ENCODE results near the gene ADGRE3. TPM values are rescaled to one million over a fixed set of nuclear protein-coding genes. Genes with fewer than 3 reads are reported as not detected.

ADGRE3 gene
- total and polyA plus RNA-seq, 2 of the 8 experiments (the other 6 are each of a cell fraction or from before 2014, with no cell fraction given), result not detected

- no peak overlapping the region for H3K4me3 ChIP-seq (ENCODE audit: extremely low read depth in 1 of 4, insufficient read depth in 2 of 4, low read depth in 3 of 4, low read length in 4 of 4)
- H4K8ac ChIP-seq (ENCODE audit: extremely low read depth, insufficient read depth, low read length), result no peak overlapping the region
- no peak overlapping the region for H2AFZ ChIP-seq (ENCODE audit: low read length)
- no peak overlapping the region for H3K18ac ChIP-seq (ENCODE audit: extremely low read depth, low read length)
- no peak overlapping the region for H2BK20ac ChIP-seq (ENCODE audit: low read length)
- no peak overlapping the region for H3K23ac ChIP-seq (ENCODE audit: insufficient read length)
- FAIRE-seq (no peak), DNase-seq (ENCODE audit: low read depth in 1 of 2, low spot score in 2 of 2) (no peak)
- no peak overlapping the region for H3K9ac ChIP-seq (replicated peaks in 1 of 4; ENCODE audit: extremely low read depth in 1 of 4, low read depth in 3 of 4, low read length in 3 of 4)
- no peak overlapping the region for H2BK120ac ChIP-seq (replicated peaks; ENCODE audit: low read depth, low read length)
- H3K23me2 ChIP-seq (ENCODE audit: low read depth, low read length), result no peaks in the 10 kb centered on the region
- 84% methylated on average over 6 of the region's 6 CpGs; no CpG with 5 or more reads in 1 of the 2 experiments for WGBS, 2 experiments (ENCODE audit: extremely low coverage in 1 of 2, insufficient coverage in 1 of 2, insufficient read length in 1 of 2, insufficient replicate concordance in 2 of 2, low coverage in 1 of 2, low lambda C conversion rate in 2 of 2, missing lambda C conversion rate in 1 of 2)
- H3K4ac ChIP-seq (replicated peaks; ENCODE audit: insufficient read length, low read depth, low read length), result no peak overlapping the region
- H2AK5ac ChIP-seq (ENCODE audit: low read depth, low read length), result no peak overlapping the region
- ChIA-PET POLR2A (ENCODE audit: partially characterized antibody) (no interaction called here), CTCF (ENCODE audit: partially characterized antibody) (no interaction called here)
- no peaks in the 10 kb centered on the region for H3K79me1 ChIP-seq (ENCODE audit: low read depth, low read length)
- H2BK15ac ChIP-seq (ENCODE audit: low read length), result no peak overlapping the region
- no peak for TF ChIP-seq E2F6 (IDR thresholded peaks at IDR 0.05)
- TF ChIP-seq CTBP2 (IDR thresholded peaks at IDR 0.05; ENCODE audit: borderline replicate concordance, insufficient read depth, insufficient read length, low read length), result no peak
- no peak for TF ChIP-seq SIRT6 (IDR thresholded peaks at IDR 0.05; ENCODE audit: low read length)
- TF ChIP-seq RAD21 (IDR thresholded peaks at IDR 0.05 in 1 of 2, conservative IDR thresholded peaks at IDR 0.05 in 1 of 2; ENCODE audit: low read depth in 2 of 2, low read length in 2 of 2), result no peak
- no peak for TF ChIP-seq PHF8 (conservative IDR thresholded peaks at IDR 0.05; ENCODE audit: low read depth, low read length)
- TF ChIP-seq ASH2L (IDR thresholded peaks at IDR 0.05; ENCODE audit: low read length), result no peak
- no peak for TF ChIP-seq BCL11A (IDR thresholded peaks at IDR 0.05; ENCODE audit: low read depth in 2 of 2, low read length in 2 of 2)
- no peak for TF ChIP-seq EGR1 (IDR thresholded peaks at IDR 0.05; ENCODE audit: borderline replicate concordance, low read depth, low read length)
- TF ChIP-seq KDM5A (IDR thresholded peaks at IDR 0.05; ENCODE audit: low read length), result no peak
- no peak for TF ChIP-seq SIX5 (IDR thresholded peaks at IDR 0.05; ENCODE audit: low read depth, low read length)
- no peaks in the 10 kb centered on the region for H3K9me3 ChIP-seq (ENCODE audit: insufficient read depth in 2 of 2, low read depth in 1 of 2, low read length in 1 of 2)
- no peaks in the 10 kb centered on the region for H4K20me1 ChIP-seq (replicated peaks in 1 of 2; ENCODE audit: control insufficient read depth in 1 of 2, insufficient read depth in 2 of 2, low read length in 2 of 2)
- no peak overlapping the region for H4K5ac ChIP-seq (ENCODE audit: insufficient read length, low read depth, low read length)
- H2BK5ac ChIP-seq (ENCODE audit: low read depth, low read length), result no peak overlapping the region
- peaks cover 2 to 23% (median 9%) of the 10 kb centered on the region in 4 experiments; a peak in 5 of 8 replicates for H3K36me3 ChIP-seq (ENCODE audit: control insufficient read depth in 2 of 4, insufficient read depth in 4 of 4, low read length in 3 of 4)
- H3K56ac ChIP-seq (replicated peaks; ENCODE audit: insufficient read length, low read depth, low read length), result no peak overlapping the region
- H3K27me3 ChIP-seq (replicated peaks in 1 of 4; ENCODE audit: control insufficient read depth in 3 of 4, extremely low read depth in 1 of 4, insufficient read depth in 3 of 4, low read length in 3 of 4), result no peaks in the 10 kb centered on the region
- H2BK12ac ChIP-seq (ENCODE audit: low read depth, low read length), result no peak overlapping the region
- H3K4me1 ChIP-seq (replicated peaks in 1 of 4; ENCODE audit: control insufficient read depth in 3 of 4, insufficient read depth in 4 of 4, low read length in 3 of 4), result no peaks in the 10 kb centered on the region
- H3K79me2 ChIP-seq (ENCODE audit: control insufficient read depth in 1 of 2, insufficient read depth in 2 of 2, low read length in 2 of 2), result no peaks in the 10 kb centered on the region
- H3K14ac ChIP-seq (ENCODE audit: insufficient read length), result no peak overlapping the region
- no peak overlapping the region for H3K27ac ChIP-seq (ENCODE audit: low read depth, low read length)
- H4K91ac ChIP-seq (replicated peaks; ENCODE audit: insufficient read length, low read length), result no peak overlapping the region
- H3K4me2 ChIP-seq (ENCODE audit: insufficient read depth in 1 of 2, low read depth in 2 of 2, low read length in 2 of 2), result no peak overlapping the region
Observed at GRCh38 chr19:14704450-14704849, 29.8 kb upstream of the ADGRE3 start.
